SK-MEL-5 (cell line): Measurements from ENCODE around the gene RTL1. TPM values are rescaled to one million over a fixed set of nuclear protein-coding genes. Genes with fewer than 3 reads are reported as not detected.

Source experiments
- DNase-seq: peaks from one replicate; pipeline ENCODE4 v3.0.0-alpha.2; 2016; ENCODE audit warnings: low read depth, low spot score
- in situ Hi-C: cut with HindIII; loops from 2 replicates; pipeline ENCODE4 v1.10.0; 2016; ENCODE audit warnings: low sequenced_read_pairs, high pct_unique_total_duplicates, low pct_unique_long_range_greater_than_20kb
- total RNA-seq: library from RNA; depleted of rRNA; stranded (reverse); fragments of >200 nt; shearing (Covaris generic); gene quantifications from 2 replicates; pipeline ENCODE4 v1.2.3, GENCODE V29; 2014

The RTL1 gene
- total RNA-seq, 1 experiment from 2014 or later, result not detected

DNA sequence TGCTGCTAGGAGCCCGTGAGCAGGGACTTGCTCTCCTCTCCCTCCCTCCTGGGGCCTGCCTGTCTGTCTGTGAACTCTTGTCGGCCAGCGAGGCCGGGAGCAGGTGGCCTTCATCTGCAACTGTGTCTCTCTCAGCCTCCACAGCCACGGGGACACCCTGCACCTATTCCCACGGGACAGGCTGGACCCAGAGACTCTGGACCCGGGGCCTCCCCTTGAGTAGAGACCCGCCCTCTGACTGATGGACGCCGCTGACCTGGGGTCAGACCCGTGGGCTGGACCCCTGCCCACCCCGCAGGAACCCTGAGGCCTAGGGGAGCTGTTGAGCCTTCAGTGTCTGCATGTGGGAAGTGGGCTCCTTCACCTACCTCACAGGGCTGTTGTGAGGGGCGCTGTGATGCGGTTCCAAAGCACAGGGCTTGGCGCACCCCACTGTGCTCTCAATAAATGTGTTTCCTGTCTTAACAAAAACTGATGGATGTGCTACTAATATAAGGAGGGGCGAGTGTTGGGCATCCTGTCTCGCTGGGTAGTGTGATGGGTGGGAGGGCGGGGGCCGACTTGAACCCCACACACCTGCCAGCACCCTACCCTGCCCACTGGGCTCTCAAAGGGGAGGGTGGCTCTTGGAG lies 42.9 kb downstream of the RTL1 start:
- in situ Hi-C loops, result no loop called here
- DNase-seq, result no peak

DNA sequence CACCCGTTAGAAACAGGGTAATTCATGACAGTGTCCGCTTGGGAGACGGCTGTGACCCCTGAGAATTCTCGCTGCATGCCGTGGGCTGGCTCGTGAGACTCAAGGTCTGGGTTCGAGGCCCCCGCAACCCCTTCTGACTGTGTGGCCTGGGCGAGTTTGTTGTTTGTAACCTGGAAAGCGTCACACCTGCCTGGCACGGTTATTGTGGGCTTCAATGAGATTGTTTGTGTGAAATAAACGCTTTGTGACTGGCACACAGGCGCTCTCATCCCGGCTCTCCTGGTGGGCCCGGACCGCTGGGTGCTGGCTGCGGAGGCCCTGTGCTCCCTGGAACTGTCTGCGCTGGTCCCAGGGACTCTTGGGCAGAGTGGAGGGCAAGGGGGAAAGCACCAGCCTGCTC lies 43.7 kb downstream of the RTL1 start:
- in situ Hi-C loops, result no loop called here
- no peak for DNase-seq

DNA sequence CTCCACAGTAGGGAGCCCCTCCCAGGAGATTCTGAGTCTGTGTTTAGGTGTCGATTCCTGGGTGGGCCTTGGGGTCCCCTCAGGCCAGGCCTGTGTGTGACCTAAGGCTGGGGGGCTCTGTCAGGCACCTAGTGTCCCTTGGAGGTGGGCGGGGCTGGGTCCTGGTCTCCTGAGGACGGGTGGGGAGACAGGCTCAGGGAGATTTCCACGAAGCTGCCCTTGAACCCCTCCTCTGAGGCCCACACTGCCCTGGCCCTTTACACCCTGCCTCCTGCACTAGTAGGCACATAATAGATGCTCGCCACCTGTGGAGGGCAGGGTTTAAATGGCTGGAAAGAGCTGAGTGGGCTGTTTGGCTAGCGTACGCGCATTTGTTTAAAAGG lies 44.7 kb downstream of the RTL1 start:
- in situ Hi-C loops, result no loop called here
- DNase-seq, result no peak

DNA sequence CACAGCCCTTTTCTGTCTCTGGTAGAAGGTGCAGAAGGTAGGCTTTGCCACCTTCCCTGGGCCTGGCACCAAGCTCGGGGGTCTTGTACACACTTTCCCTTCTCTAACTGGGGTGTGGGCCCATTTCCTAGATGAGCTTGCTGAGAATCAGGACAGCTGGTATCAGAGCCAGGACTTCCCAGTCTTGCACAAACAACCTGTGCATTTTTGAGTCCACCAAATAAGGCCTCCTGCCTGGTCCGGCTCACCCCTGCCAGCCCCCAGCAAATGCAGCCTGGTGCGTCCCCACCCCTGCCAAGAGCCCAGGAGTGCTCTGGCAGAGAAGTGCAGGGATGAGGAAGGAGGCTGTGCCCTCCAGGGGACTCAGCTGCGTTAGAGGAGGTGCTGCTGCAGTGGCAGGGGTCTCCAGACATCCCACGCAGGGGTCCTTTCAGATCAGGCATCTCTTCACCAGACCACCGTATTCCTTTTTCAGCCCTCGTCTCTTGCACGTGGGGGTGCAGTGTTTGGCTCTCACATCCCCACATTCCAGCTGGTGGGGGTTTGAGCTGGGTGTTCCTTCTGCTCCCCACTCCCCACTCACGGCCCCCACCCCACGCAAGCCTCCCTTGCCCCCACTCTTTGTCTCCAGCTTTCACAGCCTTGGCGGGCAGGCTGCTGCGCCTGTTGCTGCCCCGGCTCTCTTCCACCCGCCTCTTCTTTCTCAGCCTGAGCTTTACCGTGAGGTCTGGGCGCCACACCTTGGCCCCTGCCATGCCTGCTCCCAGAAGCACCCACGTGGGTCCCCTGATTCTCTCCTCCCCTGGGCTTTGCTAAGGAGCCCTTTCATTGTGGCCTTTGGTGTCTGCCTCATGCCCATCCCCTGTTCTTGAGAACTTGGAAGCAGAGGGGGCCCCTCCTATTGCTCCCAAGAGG lies 45.3 kb downstream of the RTL1 start:
- in situ Hi-C loops, result no loop called here
- no peak for DNase-seq

DNA sequence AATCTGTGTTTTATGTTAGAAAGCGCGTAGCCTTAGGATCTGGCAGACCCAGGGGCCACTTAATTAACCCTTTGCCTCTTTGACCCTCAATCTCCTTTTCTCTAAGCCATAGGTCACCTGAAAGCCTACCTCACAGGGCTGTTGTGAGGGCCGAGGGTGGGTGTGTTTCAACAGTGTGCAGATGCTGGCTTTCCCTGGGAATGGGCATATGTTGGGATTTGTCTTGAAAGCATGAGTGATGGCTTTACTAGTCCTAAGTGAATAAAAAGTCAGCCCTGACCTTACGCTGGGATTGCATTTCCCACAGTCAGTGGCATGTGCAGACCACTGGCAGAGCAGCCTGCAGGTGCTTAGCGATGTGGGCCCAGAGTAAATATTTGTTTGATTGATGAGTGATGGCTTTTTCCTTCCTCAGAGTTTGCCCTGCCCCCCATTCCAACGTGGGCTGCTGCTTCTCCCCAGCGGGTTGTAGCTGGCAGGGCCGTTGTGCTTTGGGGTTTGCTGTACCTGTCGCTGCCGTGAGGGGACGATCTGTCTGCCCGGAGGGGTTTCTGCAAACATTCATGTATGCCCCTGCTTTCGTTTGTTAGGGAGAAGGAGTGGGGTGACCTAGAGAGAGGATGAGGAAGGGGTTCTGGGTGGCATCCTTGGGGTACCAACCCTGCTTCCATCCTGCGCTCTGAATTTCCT lies 46.1 kb downstream of the RTL1 start:
- no peak for DNase-seq
- in situ Hi-C loops, result no loop called here

- DNase-seq, result no peak
- in situ Hi-C loops, result no loop called here
Measured at GRCh38 chr14:100856056-100856950, 47.2 kb downstream of the RTL1 start.

GRCh38 chr14:100855256-100855930 lies 48.1 kb downstream of the RTL1 start:
- DNase-seq, result peak; percentile 21
- in situ Hi-C loops, result no loop called here

DNA sequence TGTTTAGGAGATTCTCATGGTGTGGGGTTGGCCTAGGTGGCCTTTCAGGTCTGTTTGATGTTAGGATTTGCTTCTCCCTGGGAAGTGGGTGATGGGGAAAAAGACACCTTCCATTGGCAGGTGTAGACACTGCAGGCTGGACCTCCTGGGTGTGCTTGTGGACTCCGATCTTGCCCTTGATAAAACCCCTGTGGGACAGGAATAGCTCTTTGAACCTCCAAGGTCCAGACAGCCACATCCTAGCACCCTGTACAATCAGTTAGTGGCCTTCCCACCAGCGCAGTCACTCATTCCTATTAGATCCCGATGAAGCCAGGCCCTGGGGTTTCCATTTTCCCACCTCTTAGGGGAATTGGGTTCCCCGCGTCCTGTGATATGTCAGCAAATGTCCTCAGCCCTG lies 49.1 kb downstream of the RTL1 start:
- in situ Hi-C loops, result no loop called here
- no peak for DNase-seq

DNA sequence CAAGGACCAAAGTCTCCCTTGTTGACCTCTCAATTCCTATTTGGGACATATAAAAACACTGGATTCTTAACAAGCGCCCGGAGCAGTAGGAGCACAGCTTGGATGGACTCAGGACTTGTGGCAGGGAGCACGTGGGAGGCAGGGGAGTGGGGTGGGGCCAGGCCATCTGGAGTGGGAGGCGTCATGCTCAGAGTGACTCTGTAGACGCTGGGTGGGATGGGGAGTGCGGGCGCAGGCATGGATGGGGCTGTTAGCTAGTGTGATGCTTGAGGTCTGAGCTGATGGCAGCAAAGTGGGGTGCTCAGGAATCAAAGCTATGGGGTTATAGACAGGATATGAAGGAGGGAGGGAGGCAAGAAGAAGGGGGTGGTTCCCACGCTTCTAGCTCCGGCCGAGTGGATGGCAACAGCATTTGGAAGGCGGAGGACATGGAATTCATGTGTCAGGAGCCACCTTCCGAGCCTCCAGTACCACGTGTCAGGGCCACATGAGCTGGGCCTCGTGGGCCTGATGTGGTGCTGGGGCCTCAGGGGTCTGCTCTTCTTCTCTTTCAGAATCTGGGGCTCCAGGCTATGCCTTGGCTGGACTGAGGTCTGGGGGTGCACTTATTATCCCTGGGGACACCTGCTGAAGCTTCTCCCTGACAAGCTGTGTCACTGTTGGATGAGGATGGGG lies 51.4 kb downstream of the RTL1 start:
- in situ Hi-C loops, result no loop called here
- no peak for DNase-seq

GRCh38 chr14:100851586-100851916 lies 52.0 kb downstream of the RTL1 start:
- in situ Hi-C loops, result no loop called here
- DNase-seq, result no peak

DNA sequence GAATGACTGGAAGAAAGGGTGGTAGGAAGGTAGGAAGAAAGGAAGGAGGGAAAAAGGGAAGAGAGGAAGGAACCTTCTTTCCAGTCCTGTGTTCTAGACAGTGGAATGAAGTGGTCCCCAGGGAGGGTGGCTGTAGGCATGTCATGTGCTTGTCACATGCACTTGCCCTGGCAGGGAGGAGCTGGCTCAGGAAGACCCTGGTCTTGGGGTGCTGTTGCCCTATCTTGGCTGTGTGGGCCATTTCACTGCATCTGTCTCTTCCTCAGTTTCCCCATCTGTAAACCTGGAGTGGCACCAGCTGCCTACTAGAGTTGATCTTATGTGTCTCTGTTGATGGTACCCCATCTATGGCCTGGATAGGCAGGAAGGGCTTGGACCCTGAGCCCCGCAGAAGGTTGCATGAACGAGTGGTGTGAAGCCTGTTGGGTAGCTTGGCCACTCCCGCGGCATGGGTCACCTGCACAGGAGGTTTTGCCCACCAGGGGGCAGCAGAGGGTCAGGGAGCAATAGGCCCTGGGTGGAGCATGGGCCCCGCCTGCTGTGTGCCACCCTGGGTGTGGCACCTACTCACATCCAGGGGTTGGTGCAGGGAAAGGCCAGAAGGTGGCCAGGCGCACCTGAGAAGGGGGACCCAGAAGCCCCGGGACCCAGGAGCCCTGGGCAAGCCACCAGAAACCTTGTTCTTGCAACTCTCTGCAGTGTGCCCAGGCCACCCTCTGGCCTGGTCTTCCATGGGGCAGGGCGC lies 52.5 kb downstream of the RTL1 start:
- in situ Hi-C loops, result no loop called here

GRCh38 chr14:100849115-100849781 lies 54.3 kb downstream of the RTL1 start:
- DNase-seq, result no peak
- in situ Hi-C loops, result no loop called here

More for the DNA sequence above, 52.5 kb downstream of the RTL1 start:
- DNase-seq, result peak; percentile 83

- in situ Hi-C loops, result no loop called here
- no peak for DNase-seq
Measured at GRCh38 chr14:100846309-100846859, 57.1 kb downstream of the RTL1 start.

DNA sequence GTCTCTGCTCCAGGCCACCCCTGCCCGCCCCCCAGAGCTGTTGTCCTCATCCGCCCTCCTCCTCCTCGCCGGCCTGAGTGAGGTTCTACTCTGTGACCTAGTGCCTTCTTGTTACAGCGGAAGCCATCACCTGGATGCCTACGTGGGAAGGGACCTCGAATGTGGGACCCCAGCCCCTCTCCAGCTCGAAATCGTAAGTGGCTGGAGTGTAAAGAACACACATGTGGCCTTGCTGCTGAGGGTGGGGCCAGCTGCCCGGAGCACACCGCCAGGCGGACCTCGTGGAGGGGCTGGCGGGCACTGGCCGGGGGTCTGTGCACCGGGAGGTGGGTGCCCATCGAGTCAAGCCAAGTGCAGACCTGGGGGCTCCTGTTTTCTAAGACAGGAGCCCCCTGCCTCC lies 58.2 kb downstream of the RTL1 start:
- DNase-seq, result no peak
- in situ Hi-C loops, result no loop called here

DNA sequence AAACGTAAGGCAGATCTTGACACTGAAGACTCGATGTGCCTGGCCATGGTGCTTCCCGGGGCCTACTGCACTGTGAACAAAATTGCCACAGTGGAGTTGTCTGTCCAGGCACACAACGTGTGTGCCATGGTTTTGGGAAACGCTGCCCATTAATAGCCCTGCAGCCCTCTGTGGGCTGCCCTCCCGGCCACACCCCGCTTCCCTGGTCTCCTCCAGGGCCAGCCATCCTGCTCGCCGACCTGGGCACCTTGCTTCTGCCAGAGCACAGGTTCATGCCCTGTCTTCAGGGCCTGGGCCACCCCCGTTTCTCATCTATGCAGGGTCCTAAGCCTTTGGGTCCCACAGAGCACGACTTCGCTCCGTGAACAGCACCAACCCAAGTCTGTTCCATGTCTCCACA lies 58.7 kb downstream of the RTL1 start:
- in situ Hi-C loops, result no loop called here

More for the DNA sequence above, 58.7 kb downstream of the RTL1 start:
- DNase-seq, result no peak
